ENCODE measurements around the gene OSER1. TPM values are rescaled to one million over a fixed set of nuclear protein-coding genes. Genes with fewer than 3 reads are reported as not detected.

OSER1 gene
- total and polyA plus RNA-seq, 2 experiments from 2014 or later: 34.7 to 49.4 TPM

GRCh38 chr20:44221368-44221954 lies 10.9 kb upstream of the OSER1 start:
- Histone ChIP-seq H3K9me2 (replicated peaks; ENCODE audit: insufficient read depth) (no peaks in the 10 kb centered on the region), H4K20me1 (ENCODE audit: insufficient read depth, poor library complexity, severe bottlenecking) (no peaks in the 10 kb centered on the region), H2AFZ (no peak overlapping the region), H3K36me3 (replicated peaks; ENCODE audit: insufficient read depth, low read depth) (no peaks in the 10 kb centered on the region), H3K4me1 (ENCODE audit: insufficient read depth) (no peaks in the 10 kb centered on the region), H3K9me3 (ENCODE audit: low read depth) (no peaks in the 10 kb centered on the region), H3K79me2 (no peaks in the 10 kb centered on the region), H3K4me3 (no peak overlapping the region), H3K27ac (no peak overlapping the region), H3K27me3 (no peaks in the 10 kb centered on the region), H3K4me2 (no peak overlapping the region)
- TF ChIP-seq CTCF (IDR thresholded peaks at IDR 0.05; ENCODE audit: poor library complexity) (no peak), EZH2phosphoT487 (IDR thresholded peaks at IDR 0.05; ENCODE audit: low read depth, severe bottlenecking, unreplicated experiment) (no peak), EZH2 (IDR thresholded peaks at IDR 0.05; ENCODE audit: borderline replicate concordance) (no peak)
- WGBS (ENCODE audit: low lambda C conversion rate, missing lambda C conversion rate): 84% methylated on average over 3 of the region's 3 CpGs
- DNase-seq (ENCODE audit: low spot score): no peak

- Histone ChIP-seq H4K20me1 (ENCODE audit: insufficient read depth, poor library complexity, severe bottlenecking) (no peaks in the 10 kb centered on the region), H3K27me3 (no peaks in the 10 kb centered on the region), H3K4me2 (no peak overlapping the region), H3K9me3 (ENCODE audit: low read depth) (no peaks in the 10 kb centered on the region), H3K79me2 (no peaks in the 10 kb centered on the region), H3K9me2 (replicated peaks; ENCODE audit: insufficient read depth) (no peaks in the 10 kb centered on the region), H3K27ac (peak overlapping the region; percentile 27), H3K4me3 (no peak overlapping the region), H3K36me3 (replicated peaks; ENCODE audit: insufficient read depth, low read depth) (no peaks in the 10 kb centered on the region), H3K4me1 (ENCODE audit: insufficient read depth) (no peaks in the 10 kb centered on the region), H2AFZ (no peak overlapping the region)
- DNase-seq (ENCODE audit: low spot score): no peak
- WGBS (ENCODE audit: low lambda C conversion rate, missing lambda C conversion rate): 32% methylated on average over 6 of the region's 6 CpGs
- no peak for TF ChIP-seq EZH2 (IDR thresholded peaks at IDR 0.05; ENCODE audit: borderline replicate concordance)
- TF ChIP-seq CTCF (IDR thresholded peaks at IDR 0.05; ENCODE audit: poor library complexity): no peak
- no peak for TF ChIP-seq EZH2phosphoT487 (IDR thresholded peaks at IDR 0.05; ENCODE audit: low read depth, severe bottlenecking, unreplicated experiment)
These were observed 9.2 kb upstream of the OSER1 start for GRCh38 chr20:44219791-44220190.

DNA sequence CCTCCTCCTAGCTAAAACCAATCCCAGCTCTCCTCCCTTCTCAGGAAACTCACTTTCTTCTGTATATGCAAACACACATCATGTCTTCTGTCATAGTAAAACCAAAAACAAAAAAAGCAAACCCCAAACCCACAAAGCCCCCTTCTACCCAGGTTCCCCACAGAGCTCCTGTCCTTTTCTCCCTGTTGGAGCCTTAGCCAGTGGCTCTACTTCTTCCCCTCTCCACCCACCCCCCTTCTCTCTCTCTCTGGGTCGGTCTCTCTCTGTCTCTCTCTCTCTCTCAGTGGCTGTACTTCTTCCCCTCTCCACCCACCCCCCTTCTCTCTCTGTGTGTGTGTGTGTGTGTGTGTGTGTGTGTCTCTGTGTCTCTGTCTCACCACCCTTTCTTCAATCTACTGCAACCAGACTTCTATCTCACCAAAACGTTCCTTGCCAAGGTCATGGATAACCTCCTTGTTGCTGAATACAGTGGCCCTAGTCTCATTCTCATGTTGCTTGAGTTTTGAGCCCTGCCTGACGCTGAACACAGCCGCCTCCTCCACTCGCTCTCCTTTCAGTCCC lies 8.7 kb upstream of the OSER1 start:
- Histone ChIP-seq H3K27ac (peak overlapping the region; percentile 27), H4K20me1 (ENCODE audit: insufficient read depth, poor library complexity, severe bottlenecking) (no peaks in the 10 kb centered on the region), H3K4me1 (ENCODE audit: insufficient read depth) (no peaks in the 10 kb centered on the region), H3K79me2 (no peaks in the 10 kb centered on the region), H3K4me3 (no peak overlapping the region), H3K36me3 (replicated peaks; ENCODE audit: insufficient read depth, low read depth) (no peaks in the 10 kb centered on the region), H3K9me2 (replicated peaks; ENCODE audit: insufficient read depth) (no peaks in the 10 kb centered on the region), H2AFZ (no peak overlapping the region), H3K27me3 (no peaks in the 10 kb centered on the region), H3K4me2 (no peak overlapping the region), H3K9me3 (ENCODE audit: low read depth) (no peaks in the 10 kb centered on the region)
- no peak for DNase-seq (ENCODE audit: low spot score)
- WGBS (ENCODE audit: low lambda C conversion rate, missing lambda C conversion rate): 59% methylated on average over 4 of the region's 5 CpGs
- TF ChIP-seq CTCF (IDR thresholded peaks at IDR 0.05; ENCODE audit: poor library complexity): no peak
- no peak for TF ChIP-seq EZH2 (IDR thresholded peaks at IDR 0.05; ENCODE audit: borderline replicate concordance)
- TF ChIP-seq EZH2phosphoT487 (IDR thresholded peaks at IDR 0.05; ENCODE audit: low read depth, severe bottlenecking, unreplicated experiment): no peak
